HepG2 (cell line): Measurements from ENCODE around the gene DDX60. TPM values are rescaled to one million over a fixed set of nuclear protein-coding genes. Genes with fewer than 3 reads are reported as not detected.
A peak's percentile ranks its signal among the peaks of the same experiment; 100 is the strongest.

ENCODE experiments used
- ATAC-seq: fragments of 200-7000 bp; cut with Tn5 transposase; 3 replicates; pipeline ENCODE4 v1.9.1; 2020; ENCODE audit warnings: mild to moderate bottlenecking, moderate library complexity
- BruUV-seq: library from RNA; stranded (reverse); fragments of 400-500 nt; replicated peaks from 2 replicates; lab custom pipeline; 2021; lab: Mats Ljungman, UMichigan
- CTCF ChIA-PET: fragments of 300-600 bp; formaldehyde crosslinking; extraction: SDS; loops from one replicate; lab custom pipeline; 2021; ENCODE audit warnings: low total read pairs, inconsistent platforms, low intra/inter-chr PET ratio; lab: Yijun Ruan, JAX
- POLR2A ChIA-PET: fragments of 350-600 bp; sonication (Branson Sonifier 250); formaldehyde crosslinking; loops from one replicate; lab custom pipeline; 2020; ENCODE audit warnings: antibody characterized with exemption, inconsistent platforms; lab: Yijun Ruan, JAX
- DNase-seq: peaks from one replicate; pipeline ENCODE4 v3.0.0-alpha.2; 2015; ENCODE audit warnings: low spot score
- FAIRE-seq: peaks from 3 replicates; lab custom pipeline; 2011; peaks lifted over from hg19 to GRCh38; lab: Jason Lieb, UNC
- H2AFZ ChIP-seq: one replicate; pipeline ENCODE4 v1.6.1; 2011; ENCODE audit warnings: low read length, inconsistent platforms
- H3K27ac ChIP-seq: fragments of 300-600 bp; 3 replicates; pipeline ENCODE4 v1.8.0; 2011; ENCODE audit warnings: mixed run types, mild to moderate bottlenecking, mixed read lengths, low read length, inconsistent platforms; ENCODE audit not compliant: insufficient read depth; ENCODE audit errors: extremely low read length
- H3K27me3 ChIP-seq, 2 experiments: fragments of 200-600 bp in 1 of 2; 2 replicates in 1 of 2; 3 replicates in 1 of 2; pipeline versions ENCODE4 v1.6.0 to v1.8.0; 2011; ENCODE audit warnings: low read length in 2 of 2, mild to moderate bottlenecking in 2 of 2, moderate library complexity in 2 of 2, inconsistent platforms in 1 of 2; ENCODE audit not compliant: insufficient read depth in 2 of 2, control insufficient read depth in 1 of 2
- H3K36me3 ChIP-seq, 2 experiments: fragments of 200-600 bp in 1 of 2; replicated peaks in 1 of 2; 2 replicates in 1 of 2; 3 replicates in 1 of 2; pipeline versions ENCODE4 v1.5.1 to v1.8.0; 2011; ENCODE audit warnings: low read length in 2 of 2, inconsistent platforms in 1 of 2; ENCODE audit not compliant: insufficient read depth in 2 of 2, control insufficient read depth in 1 of 2
- H3K4me1 ChIP-seq: 2 replicates; pipeline ENCODE4 v1.5.1; 2012; ENCODE audit warnings: low read length, inconsistent platforms; ENCODE audit not compliant: insufficient read depth
- H3K4me2 ChIP-seq: 2 replicates; pipeline ENCODE4 v1.6.0; 2011; ENCODE audit warnings: low read depth, low read length, inconsistent platforms
- H3K4me3 ChIP-seq, 3 experiments: fragments of 200-600 bp in 1 of 3; sonication (generic), shearing (Covaris generic) in 1 of 3; replicated peaks in 1 of 3; 2 replicates each; pipeline ENCODE4 v1.5.1; 2011 to 2016; ENCODE audit warnings: low read length in 3 of 3, inconsistent platforms in 2 of 3, low read depth in 2 of 3, mild to moderate bottlenecking in 2 of 3, control low read depth in 1 of 3, mixed read lengths in 1 of 3; ENCODE audit not compliant: insufficient read depth in 1 of 3
- H3K79me2 ChIP-seq: one replicate; pipeline ENCODE4 v1.6.1; 2011; ENCODE audit warnings: low read length, inconsistent platforms; ENCODE audit not compliant: insufficient read depth
- H3K9ac ChIP-seq: 2 replicates; pipeline ENCODE4 v1.6.0; 2011; ENCODE audit warnings: mild to moderate bottlenecking, low read depth, low read length, inconsistent platforms; ENCODE audit not compliant: insufficient read depth
- H3K9me3 ChIP-seq: 2 replicates; pipeline ENCODE4 v1.5.1; 2012; ENCODE audit warnings: mild to moderate bottlenecking, low read length
- H4K20me1 ChIP-seq: 2 replicates; pipeline ENCODE4 v1.6.0; 2011; ENCODE audit warnings: inconsistent platforms, mild to moderate bottlenecking, low read length, moderate library complexity; ENCODE audit not compliant: insufficient read depth
- ESRRA ChIP-seq: sonication (generic); formaldehyde crosslinking; IDR thresholded peaks from 2 replicates; pipeline ENCODE4 v1.5.1; 2020; ENCODE audit warnings: mild to moderate bottlenecking, low read depth, missing genetic modification reagents
- FOXA1 ChIP-seq, 2 experiments: fragments of 450-650 bp in 1 of 2; sonication (generic) in 1 of 2; formaldehyde crosslinking in 1 of 2; IDR thresholded peaks; 2 replicates each; pipeline versions ENCODE4 v1.4.0 to v1.6.1; 2016 to 2020; ENCODE audit warnings: missing genetic modification reagents in 1 of 2
- FOXA3 ChIP-seq: IDR thresholded peaks from 2 replicates; pipeline ENCODE4 v1.6.1; 2016; ENCODE audit warnings: missing genetic modification reagents, missing compliant biosample characterization
- U2AF1 ChIP-seq: fragments of 200-400 bp; formaldehyde crosslinking; optimal IDR thresholded peaks from 2 replicates; pipeline ENCODE3; 2017; ENCODE audit warnings: mild to moderate bottlenecking, low read depth, low read length
- WGBS: methylation state at CpG from one replicate; pipeline ENCODE4 v1.1.6; 2017; ENCODE audit warnings: low lambda C conversion rate; 5-methylcytosine and 5-hydroxymethylcytosine counted together
- in situ Hi-C: cut with HindIII; loops from 2 replicates; pipeline ENCODE4 v1.10.0; 2017; ENCODE audit warnings: low pct_unique_long_range_greater_than_20kb; ENCODE audit not compliant: extremely low pct_ligation_motif_present
- intact Hi-C: fragments of 100-400 bp; cut with micrococcal nuclease; formaldehyde crosslinking; loops from one replicate; pipeline ENCODE4 v1.10.0; 2022; ENCODE audit not compliant: unreplicated experiment
- polyA plus RNA-seq, 8 experiments: library from polyadenylated mRNA; depleted of rRNA in 3 of 8; stranded (reverse) in 7 of 8; unstranded in 1 of 8; fragments of >200 nt; fragmentation: Illumina TruSeq in 4 of 8; extraction: Trizol in 4 of 8; gene quantifications; 2 replicates each; pipeline versions ENCODE4 v1.2.1 to v1.2.3, GENCODE V29; 2011 to 2016; ENCODE audit warnings: low read depth in 4 of 8, missing spikeins in 1 of 8, mixed read lengths in 1 of 8; ENCODE audit not compliant: insufficient read depth in 1 of 8
- total RNA-seq, 5 experiments: library from RNA; depleted of rRNA; stranded (reverse); fragments of >200 nt; fragmentation: Illumina TruSeq; extraction: Trizol; gene quantifications; 2 replicates each; pipeline ENCODE4 v1.2.3, GENCODE V29; 2016; ENCODE audit warnings: low read depth in 1 of 5
- TF ChIP-seq, protein P1 (sequence below): sonication (generic); formaldehyde crosslinking; IDR thresholded peaks from 2 replicates; pipeline ENCODE4 v1.5.0; 2020; ENCODE audit warnings: mild to moderate bottlenecking, missing genetic modification reagents

DDX60 gene
- total and polyA plus RNA-seq, 2 of the 13 experiments (the other 11 are each of a cell fraction or from before 2014, with no cell fraction given) = 0.35 TPM; not detected in 1

DNA sequence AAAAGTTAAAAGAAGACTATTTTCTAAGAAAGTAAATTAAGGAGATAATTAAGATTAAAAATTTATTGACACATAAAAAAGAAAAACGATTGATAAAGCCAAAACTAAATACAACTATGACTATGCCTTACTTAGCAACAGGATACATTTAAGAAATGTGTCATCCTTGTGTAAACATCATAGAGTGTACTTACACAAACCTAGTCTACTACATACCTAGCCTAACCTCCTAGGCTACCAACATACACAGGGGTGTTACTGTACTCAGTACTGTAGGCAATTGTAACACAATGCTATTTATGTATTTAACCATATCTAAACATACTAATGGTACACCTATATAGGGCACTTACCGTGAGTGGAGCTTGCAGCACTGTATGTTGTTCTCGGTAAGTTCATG lies 117.9 kb downstream of the DDX60 start:
- no peak overlapping the region for H3K4me3 ChIP-seq
- intact Hi-C loops = no loop called here
- peaks cover 33% of the 10 kb centered on the region for H3K9me3 ChIP-seq
- CTCF ChIA-PET = no interaction called here
- no peaks in the 10 kb centered on the region for H3K4me1 ChIP-seq
- H3K27me3 ChIP-seq = no peaks in the 10 kb centered on the region
- no peaks in the 10 kb centered on the region for H3K79me2 ChIP-seq
- 0% methylated on average over 3 of the region's 3 CpGs for WGBS
- TF ChIP-seq FOXA1 (IDR thresholded peaks at IDR 0.05) (no peak), FOXA1 (CRISPR knock-in tag; IDR thresholded peaks at IDR 0.05) (0 out of 2 replicates have a peak, but pooled peaks have one; percentile 50), U2AF1 (no peak), FOXA3 (CRISPR knock-in tag) (peak; percentile 48; the same call in 1 of the 2 replicates), ESRRA (CRISPR knock-in tag) (no peak)
- TF ChIP-seq, protein P1, sequence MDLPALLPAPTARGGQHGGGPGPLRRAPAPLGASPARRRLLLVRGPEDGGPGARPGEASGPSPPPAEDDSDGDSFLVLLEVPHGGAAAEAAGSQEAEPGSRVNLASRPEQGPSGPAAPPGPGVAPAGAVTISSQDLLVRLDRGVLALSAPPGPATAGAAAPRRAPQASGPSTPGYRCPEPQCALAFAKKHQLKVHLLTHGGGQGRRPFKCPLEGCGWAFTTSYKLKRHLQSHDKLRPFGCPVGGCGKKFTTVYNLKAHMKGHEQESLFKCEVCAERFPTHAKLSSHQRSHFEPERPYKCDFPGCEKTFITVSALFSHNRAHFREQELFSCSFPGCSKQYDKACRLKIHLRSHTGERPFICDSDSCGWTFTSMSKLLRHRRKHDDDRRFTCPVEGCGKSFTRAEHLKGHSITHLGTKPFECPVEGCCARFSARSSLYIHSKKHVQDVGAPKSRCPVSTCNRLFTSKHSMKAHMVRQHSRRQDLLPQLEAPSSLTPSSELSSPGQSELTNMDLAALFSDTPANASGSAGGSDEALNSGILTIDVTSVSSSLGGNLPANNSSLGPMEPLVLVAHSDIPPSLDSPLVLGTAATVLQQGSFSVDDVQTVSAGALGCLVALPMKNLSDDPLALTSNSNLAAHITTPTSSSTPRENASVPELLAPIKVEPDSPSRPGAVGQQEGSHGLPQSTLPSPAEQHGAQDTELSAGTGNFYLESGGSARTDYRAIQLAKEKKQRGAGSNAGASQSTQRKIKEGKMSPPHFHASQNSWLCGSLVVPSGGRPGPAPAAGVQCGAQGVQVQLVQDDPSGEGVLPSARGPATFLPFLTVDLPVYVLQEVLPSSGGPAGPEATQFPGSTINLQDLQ = no peak
- in situ Hi-C loops = no loop called here
- no peak overlapping the region for H3K4me2 ChIP-seq
- H3K27ac ChIP-seq = no peak overlapping the region
- no TSS peak for BruUV-seq
- ATAC-seq = peak; percentile 36; the same call in 1 of the 3 replicates
- FAIRE-seq = no peak
- no peak overlapping the region for H2AFZ ChIP-seq
- POLR2A ChIA-PET = no interaction called here
- no peaks in the 10 kb centered on the region for H4K20me1 ChIP-seq
- peak; percentile 7 for DNase-seq
- H3K36me3 ChIP-seq = no peaks in the 10 kb centered on the region
- no peak overlapping the region for H3K9ac ChIP-seq
